Neural cell (in vitro differentiated cells): Measurements from ENCODE around the gene TUBB8.

ENCODE experiments used
- CTCF ChIP-seq: fragments of 450-650 bp; IDR thresholded peaks from 2 replicates; pipeline ENCODE4 v1.5.1; 2014; ENCODE audit warnings: antibody characterized with exemption, mild to moderate bottlenecking, moderate library complexity; ENCODE audit not compliant: poor library complexity, severe bottlenecking
- EZH2 ChIP-seq: fragments of 200-600, 300-800 bp; shearing (Covaris generic), sonication (generic); IDR thresholded peaks from 2 replicates; pipeline ENCODE4 v1.6.1; 2014; ENCODE audit warnings: antibody characterized with exemption, low read length, borderline replicate concordance, mild to moderate bottlenecking; ENCODE audit not compliant: insufficient read depth, poor library complexity, severe bottlenecking
- POLR2AphosphoS5 ChIP-seq: IDR thresholded peaks from 2 replicates; pipeline ENCODE4 v1.6.1; 2012

DNA sequence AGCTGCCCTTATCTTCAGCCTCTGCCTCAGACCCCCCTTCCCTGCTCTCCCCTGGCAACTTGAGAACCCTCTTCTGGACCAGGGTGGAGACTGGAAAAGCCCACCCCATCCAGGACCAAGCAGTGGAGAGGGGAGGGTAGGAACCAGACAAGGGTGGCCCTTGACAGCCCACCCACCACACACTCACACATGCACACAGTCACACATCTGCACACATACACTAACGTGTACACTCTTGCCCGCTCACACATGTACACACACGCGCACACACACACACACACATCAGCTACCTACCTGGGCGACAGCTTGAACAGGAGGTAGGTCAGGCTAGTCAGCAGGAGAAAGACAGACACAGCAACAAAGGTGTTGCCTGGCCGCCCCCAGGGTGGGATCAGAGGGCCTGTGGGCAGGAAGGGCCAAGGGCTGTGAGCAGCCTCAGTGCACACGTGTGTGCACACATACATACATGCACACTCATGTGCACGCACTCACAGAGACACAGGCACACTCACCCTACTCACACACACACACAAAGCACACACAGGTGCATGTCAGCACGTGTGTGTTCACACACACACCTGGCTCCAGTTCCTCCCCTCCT is 34.9 kb upstream of the TUBB8 start:
- TF ChIP-seq POLR2AphosphoS5 (no peak), CTCF (no peak), EZH2 (no peak)
